Stimulated activated CD4-positive, alpha-beta T cell treated with anti-CD3 and anti-CD28 coated beads, Interleukin-1b, Interleukin-23, amount 100 ng/mL, for 24 hours (primary cell): ENCODE measurements around the gene CUX1.
"Not testable (repeated sequence)": the region's sequence is repeated elsewhere in the genome, so short reads cannot be mapped to it uniquely, and the experiment has no call there.

Source experiments
- DNase-seq, 4 experiments: peaks; one replicate each; pipeline ENCODE4 v3.0.0-alpha.2; 2020; ENCODE audit warnings: low read depth in 4 of 4, low spot score in 1 of 4

The CUX1 gene

DNA sequence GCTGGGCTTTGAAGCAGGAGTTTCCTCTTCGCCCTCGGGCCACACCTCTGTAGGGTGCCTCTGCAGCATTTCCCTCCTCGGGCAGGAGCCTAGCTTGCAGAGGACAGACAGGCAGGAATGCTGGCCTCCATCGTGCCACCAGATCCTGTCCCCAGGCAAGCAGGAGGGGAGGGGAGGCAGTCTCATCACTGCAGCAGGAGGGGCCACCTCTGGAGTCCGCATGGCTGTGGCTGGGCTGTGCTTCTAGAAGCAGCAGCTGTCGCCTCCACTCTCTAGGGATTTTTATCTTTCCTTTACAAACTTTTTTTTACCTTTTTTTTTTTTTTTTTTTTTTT lies 181.4 kb downstream of the CUX1 start:
- no peak for DNase-seq

GRCh38 chr7:101999393-101999792 lies 182.0 kb downstream of the CUX1 start:
- DNase-seq = no peak

DNA sequence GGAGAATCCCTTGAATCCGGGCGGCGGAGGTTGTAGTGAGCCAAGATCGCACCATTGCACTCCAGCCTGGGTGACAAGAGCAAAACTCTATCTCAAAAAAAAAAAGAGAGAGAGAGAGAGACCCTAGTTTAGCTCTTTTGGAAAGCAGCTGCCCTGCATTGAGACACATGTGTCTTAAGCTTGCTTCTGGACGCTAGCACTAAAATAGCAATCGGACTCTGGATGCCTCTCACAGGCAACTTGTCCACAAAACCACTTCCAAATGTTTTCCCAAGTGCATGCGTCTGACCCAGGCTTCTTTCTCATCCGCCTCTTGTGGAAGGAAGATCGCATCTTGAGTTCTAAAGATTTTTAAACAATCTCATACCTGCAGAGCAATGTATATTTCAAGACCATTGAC lies 182.7 kb downstream of the CUX1 start:
- no peak for DNase-seq

DNA sequence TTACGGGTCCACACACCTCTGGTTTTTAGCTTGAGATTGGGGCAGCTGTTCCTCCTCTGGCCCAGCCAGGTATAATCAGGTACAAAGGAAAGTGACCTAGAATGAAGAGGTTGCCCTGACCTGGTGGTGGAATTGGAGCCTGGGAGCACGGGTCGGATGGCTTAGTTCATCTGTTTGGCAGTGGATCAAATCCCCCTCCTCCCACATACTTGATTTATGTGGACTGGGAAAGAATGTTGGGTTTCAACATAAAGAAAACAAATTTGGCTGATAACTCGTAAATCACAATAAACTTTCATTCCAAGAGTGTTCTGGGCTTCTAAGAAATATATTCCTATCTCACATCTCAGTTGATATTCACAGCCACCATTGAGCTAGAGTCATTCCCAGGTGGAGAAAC lies 186.8 kb downstream of the CUX1 start:
- no peak for DNase-seq

GRCh38 chr7:102004848-102005247 lies 187.4 kb downstream of the CUX1 start:
- no peak for DNase-seq

DNA sequence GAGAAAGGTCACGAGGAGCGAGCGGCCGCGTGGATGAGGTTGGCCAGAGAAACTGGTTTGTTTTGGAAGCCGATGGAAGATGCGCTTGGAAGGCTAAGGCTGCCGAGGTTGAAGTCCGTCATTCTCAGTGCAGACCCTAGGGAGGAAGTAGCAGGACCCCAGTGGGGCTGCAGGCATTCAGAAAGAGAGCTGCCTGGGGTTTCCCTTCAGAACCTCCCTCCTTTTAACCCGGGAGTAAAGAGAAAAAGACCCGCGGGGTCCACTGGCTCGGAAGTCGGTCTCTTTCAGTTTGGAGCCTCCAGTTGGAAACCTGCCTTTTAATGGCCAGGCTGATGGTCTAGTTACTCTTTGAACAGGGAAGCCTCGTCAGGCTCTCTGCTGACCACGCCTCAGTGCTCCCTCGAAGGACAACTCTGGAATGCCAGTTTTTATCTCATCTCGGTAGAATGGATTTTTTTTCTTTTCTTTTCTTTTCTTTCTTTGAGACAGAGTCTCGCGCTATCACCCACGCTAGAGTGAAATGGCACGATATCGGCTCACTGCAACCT lies 188.6 kb downstream of the CUX1 start:
- no peak for DNase-seq

- DNase-seq = no peak
Measured at GRCh38 chr7:102006695-102007094, 189.3 kb downstream of the CUX1 start.

- no peak for DNase-seq
Measured at GRCh38 chr7:102008535-102009262, 191.3 kb downstream of the CUX1 start.

- DNase-seq = no peak
Measured at GRCh38 chr7:102009628-102010027, 192.2 kb downstream of the CUX1 start.

- DNase-seq = not testable (repeated sequence)
Measured at GRCh38 chr7:102012112-102012830, 194.8 kb downstream of the CUX1 start.

DNA sequence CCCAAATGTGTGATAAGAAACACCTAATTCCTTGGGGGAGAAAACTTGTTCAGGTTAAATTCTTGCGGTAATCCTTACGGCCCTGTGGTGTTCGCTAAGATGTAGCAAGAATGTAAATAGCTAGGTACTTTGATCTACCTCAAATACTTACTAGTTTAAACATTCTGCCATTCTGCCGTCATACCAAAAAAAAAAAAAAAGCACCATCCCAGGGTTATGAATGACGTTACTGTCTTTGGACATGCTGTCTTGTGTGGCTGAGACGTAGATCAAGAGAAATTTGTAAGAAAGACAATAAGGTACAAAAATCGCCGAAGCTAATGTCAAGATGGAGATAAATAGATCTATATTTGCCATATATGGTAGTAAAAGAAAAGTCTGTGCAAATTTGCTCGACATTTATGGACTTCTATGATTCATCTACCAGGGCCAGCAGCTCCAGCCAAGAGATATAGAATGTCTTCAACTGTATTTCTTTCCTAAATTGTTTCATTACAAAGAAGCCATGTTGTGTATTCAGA lies 195.6 kb downstream of the CUX1 start:
- DNase-seq = no peak

DNA sequence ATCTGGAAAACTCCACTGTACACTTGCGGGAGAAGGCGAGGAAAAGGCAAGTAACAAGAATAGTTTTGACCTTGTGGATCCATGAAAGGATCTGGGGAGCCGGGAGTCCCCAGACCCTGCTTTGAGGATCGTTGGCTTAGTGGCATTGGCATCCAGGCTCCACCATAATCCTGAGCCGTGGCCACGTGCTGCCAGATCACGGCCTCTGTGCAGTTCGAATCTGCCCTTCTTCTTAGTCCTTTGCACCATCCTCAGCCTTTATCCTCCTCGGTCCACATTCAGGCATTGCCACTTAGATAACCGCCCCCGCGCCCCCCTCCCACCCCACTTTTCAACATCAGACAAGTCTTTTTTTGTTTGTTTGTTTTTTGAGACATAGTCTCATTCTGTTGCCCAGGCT lies 201.4 kb downstream of the CUX1 start:
- DNase-seq = no peak

DNA sequence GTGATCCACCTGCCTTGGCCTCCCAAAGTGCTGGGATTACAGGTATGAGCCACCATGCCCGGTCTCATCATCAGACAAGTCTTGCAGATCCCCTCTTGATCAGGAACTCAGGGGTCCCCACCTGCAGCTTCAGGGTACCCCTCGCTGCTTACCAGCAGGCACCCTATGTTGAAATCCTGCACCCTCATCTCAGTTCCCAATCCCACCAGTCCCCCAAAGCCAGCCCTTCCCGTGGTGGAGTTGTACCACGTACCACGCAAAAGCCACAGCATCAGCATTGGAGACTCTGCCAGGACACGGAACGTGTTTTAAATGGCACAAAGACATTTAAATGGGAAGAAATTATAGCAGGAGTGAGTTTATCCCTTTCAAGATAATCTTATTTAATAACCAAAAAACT lies 202.0 kb downstream of the CUX1 start:
- no peak for DNase-seq

GRCh38 chr7:102021841-102022618 lies 204.6 kb downstream of the CUX1 start:
- DNase-seq = no peak

DNA sequence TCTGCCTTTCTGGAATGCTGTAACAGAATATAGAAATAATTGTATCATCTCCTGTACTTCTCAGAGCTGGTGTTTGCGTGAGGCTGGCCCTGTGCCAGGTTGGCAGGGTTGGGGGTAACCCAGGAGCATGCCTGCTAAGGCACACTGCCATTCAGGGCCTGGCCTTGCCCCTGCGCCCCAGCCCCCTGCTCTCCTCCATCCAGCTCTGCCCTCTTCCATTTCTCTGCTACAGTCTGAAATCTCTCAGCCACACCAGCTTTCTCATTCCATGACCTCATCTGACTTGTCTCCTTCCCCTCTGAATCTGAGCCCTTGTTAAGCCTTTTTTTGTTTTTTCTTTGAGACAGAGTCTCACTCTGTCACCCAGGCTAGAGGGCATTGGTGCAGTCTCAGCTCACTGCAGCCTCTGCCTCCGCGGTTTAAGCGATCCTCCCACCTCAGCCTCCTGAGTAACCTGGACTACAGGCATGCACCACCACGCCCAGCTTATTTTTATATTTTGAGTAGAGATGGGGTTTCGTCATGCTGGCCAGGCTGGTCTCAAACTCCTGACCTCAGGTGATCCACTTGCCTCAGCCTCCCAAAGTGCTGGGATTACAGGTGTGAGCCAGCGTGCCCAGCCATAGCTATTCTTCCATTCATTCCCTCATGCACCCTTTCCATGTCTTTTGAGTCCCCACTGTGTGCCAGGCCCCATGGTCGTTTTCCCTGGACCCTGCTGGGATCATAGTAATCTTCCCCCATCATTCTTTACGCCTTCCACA lies 206.8 kb downstream of the CUX1 start:
- DNase-seq = no peak

DNA sequence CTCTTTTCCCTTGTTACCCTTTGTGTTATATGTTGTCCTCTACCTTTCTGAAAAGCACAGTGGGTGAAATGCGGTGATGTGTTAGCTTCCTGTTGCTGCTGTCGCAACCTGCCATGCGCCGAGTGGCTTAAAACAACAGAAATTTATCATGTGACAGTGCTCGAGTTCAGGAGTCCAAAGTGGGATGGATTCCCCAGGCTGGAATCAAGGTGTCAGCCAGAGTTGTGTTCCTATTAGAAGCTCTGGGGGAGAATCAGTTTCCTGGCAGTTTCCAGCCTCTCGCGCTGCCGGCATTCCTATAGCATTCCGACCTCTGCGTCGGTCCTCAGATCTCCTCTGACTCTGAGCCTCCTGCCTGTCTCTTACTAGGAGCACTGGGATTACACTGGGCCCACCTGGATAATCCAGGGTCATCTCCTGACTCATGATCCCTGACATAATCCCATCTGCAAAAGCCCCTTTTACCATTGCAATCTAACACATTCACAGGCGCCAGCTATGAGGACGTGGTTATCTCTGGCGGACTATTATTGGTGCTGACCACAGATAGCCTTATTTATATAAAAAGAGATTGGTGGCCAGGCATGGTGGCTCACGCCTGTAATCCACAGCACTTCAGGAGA lies 207.5 kb downstream of the CUX1 start:
- DNase-seq = no peak

- not testable (repeated sequence) for DNase-seq
Measured at GRCh38 chr7:102025777-102026176, 208.4 kb downstream of the CUX1 start.

DNA sequence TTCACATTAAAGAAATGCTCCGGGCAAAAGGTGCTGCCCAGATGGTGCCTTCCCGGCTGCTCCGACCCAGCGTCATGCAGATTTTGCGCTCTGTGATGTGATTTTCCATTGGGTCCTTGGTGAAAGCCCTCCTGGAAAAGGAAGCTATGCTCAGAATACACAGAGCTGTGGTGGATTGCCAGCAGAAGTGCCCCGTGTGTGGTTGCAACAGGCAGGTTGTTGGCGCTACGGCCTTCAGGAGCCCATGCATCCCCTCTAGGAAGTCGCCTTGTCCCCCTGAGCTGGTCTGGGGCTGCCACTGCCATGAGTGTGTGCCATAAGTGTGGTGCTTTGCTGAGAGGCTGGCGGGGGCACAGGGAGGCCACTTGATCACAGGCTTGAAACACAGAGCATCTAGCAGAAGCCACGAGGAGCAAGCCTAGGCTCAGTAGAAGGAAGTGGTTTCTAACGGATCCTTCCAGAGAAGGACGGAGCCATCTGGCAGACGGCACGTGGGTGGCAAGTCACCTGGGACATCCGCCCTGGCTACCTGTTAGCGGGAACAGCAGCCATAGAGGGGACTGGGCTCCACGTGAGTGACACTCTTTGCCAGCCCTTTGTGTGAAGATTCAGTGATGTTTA lies 210.9 kb downstream of the CUX1 start:
- DNase-seq = no peak

- DNase-seq = no peak
Measured at GRCh38 chr7:102029616-102030015, 212.2 kb downstream of the CUX1 start.

DNA sequence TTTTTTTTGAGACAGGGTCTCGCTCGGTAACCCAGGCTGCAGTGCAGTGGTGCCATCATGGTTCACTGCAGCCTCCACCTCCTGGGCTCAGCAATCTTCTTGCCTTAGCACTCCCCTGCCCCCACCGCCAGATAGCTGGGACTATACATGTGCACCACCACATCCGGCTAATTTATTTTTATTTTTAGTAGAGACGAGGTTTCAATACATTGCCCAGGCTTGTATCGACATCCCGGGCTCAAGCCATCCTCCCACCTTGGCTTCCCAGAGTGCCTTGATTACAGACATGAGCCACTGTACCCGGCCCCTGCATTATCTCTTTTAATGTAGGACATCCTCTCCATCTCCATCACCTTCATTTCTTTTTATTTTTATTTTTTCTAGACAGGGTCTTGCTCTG lies 213.3 kb downstream of the CUX1 start:
- no peak for DNase-seq
